NB4 (cell line): ENCODE results near the gene RPS6KA2.

Source experiments
- CTCF ChIP-seq: IDR thresholded peaks from one replicate; pipeline ENCODE4 v1.5.1; 2012; ENCODE audit warnings: low read depth, low read length
- MAX ChIP-seq: IDR thresholded peaks from 2 replicates; pipeline ENCODE4 v1.6.1; 2011; ENCODE audit warnings: low read depth, low read length
- POLR2A ChIP-seq: IDR thresholded peaks from 2 replicates; pipeline ENCODE4 v1.6.1; 2011; ENCODE audit warnings: mild to moderate bottlenecking; ENCODE audit not compliant: insufficient read length; ENCODE audit errors: extremely low read depth

GRCh38 chr6:166575205-166575604, 51.8 kb downstream of the RPS6KA2 start:
- TF ChIP-seq POLR2A = no peak
- TF ChIP-seq CTCF = no peak
- TF ChIP-seq MAX = no peak
